ENCODE data around the gene AHSG.

DNA sequence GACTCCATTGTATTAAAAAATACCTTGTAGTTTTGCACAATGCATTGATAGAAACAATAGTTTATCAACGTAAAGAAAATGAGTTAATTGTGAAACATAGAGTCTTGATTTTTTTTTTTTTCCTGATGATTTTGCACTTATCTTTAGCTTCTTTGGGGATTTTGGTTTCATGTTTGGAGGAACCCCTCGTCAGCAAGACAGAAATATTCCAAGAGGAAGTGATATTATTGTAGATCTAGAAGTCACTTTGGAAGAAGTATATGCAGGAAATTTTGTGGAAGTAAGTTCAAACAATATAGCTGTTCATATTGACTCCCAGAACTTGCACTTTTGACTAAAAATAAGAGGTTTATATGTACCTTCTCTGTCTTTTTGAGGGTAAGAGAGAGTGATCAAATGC lies 35.3 kb upstream of the AHSG start:
- no peak for TF ChIP-seq EZH2 (IDR thresholded peaks at IDR 0.05; ENCODE audit: low read length, unreplicated experiment)
- TF ChIP-seq, protein P1, sequence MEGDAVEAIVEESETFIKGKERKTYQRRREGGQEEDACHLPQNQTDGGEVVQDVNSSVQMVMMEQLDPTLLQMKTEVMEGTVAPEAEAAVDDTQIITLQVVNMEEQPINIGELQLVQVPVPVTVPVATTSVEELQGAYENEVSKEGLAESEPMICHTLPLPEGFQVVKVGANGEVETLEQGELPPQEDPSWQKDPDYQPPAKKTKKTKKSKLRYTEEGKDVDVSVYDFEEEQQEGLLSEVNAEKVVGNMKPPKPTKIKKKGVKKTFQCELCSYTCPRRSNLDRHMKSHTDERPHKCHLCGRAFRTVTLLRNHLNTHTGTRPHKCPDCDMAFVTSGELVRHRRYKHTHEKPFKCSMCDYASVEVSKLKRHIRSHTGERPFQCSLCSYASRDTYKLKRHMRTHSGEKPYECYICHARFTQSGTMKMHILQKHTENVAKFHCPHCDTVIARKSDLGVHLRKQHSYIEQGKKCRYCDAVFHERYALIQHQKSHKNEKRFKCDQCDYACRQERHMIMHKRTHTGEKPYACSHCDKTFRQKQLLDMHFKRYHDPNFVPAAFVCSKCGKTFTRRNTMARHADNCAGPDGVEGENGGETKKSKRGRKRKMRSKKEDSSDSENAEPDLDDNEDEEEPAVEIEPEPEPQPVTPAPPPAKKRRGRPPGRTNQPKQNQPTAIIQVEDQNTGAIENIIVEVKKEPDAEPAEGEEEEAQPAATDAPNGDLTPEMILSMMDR (conservative IDR thresholded peaks at IDR 0.05; ENCODE audit: low read depth, low read length): no peak
- no peak for TF ChIP-seq EZH2phosphoT487 (IDR thresholded peaks at IDR 0.05; ENCODE audit: borderline replicate concordance, low read length)
